ENCODE measurements around the gene HOXD8.

The HOXD8 gene

GRCh38 chr2:176162911-176163671, 33.6 kb downstream of the HOXD8 start:
- CTCF ChIA-PET = interaction anchor here (0.8 to 16.2 kb wide), 8 partner anchors 11 to 489 kb away, joined by 3 to 190 read pairs (median 12); partner anchors contain the start of gene HOXD4
- TF ChIP-seq CTCF (IDR thresholded peaks at IDR 0.05; ENCODE audit: insufficient read depth, low read length, missing control alignments) = no peak
- no peak for DNase-seq (ENCODE audit: low read depth, low spot score)
- H3K4me3 ChIP-seq (ENCODE audit: low read depth, low read length) = no peak overlapping the region
- POLR2A ChIA-PET = interaction anchor here (1.0 kb wide), 1 partner anchor 27 kb away, joined by 5 read pairs; no protein-coding TSS in a partner anchor

- CTCF ChIA-PET = interaction anchor here (1.4 to 6.8 kb wide), 3 partner anchors 23 to 391 kb away, joined by 3 to 50 read pairs (median 3); no protein-coding TSS in a partner anchor
- POLR2A ChIA-PET = no interaction called here
- TF ChIP-seq CTCF (IDR thresholded peaks at IDR 0.05; ENCODE audit: insufficient read depth, low read length, missing control alignments) = no peak
- no peak for DNase-seq (ENCODE audit: low read depth, low spot score)
- H3K4me3 ChIP-seq (ENCODE audit: low read depth, low read length) = no peak overlapping the region
Measured at GRCh38 chr2:176163672-176164056, 34.2 kb downstream of the HOXD8 start.

- H3K4me3 ChIP-seq (ENCODE audit: low read depth, low read length) = no peak overlapping the region
- CTCF ChIA-PET = interaction anchor here (1.1 to 1.5 kb wide), 3 partner anchors 24 to 390 kb away, joined by 3 read pairs; no protein-coding TSS in a partner anchor
- no peak for TF ChIP-seq CTCF (IDR thresholded peaks at IDR 0.05; ENCODE audit: insufficient read depth, low read length, missing control alignments)
- DNase-seq (ENCODE audit: low read depth, low spot score) = no peak
- POLR2A ChIA-PET = no interaction called here
Measured at GRCh38 chr2:176164201-176164600, 34.7 kb downstream of the HOXD8 start.

- no peak for DNase-seq (ENCODE audit: low read depth, low spot score)
- no peak overlapping the region for H3K4me3 ChIP-seq (ENCODE audit: low read depth, low read length)
- no peak for TF ChIP-seq CTCF (IDR thresholded peaks at IDR 0.05; ENCODE audit: insufficient read depth, low read length, missing control alignments)
- POLR2A ChIA-PET = no interaction called here
- CTCF ChIA-PET = interaction anchor here (0.6 to 3.2 kb wide), 5 partner anchors 24 to 390 kb away, joined by 3 to 9 read pairs (median 3); no protein-coding TSS in a partner anchor
Measured at GRCh38 chr2:176164611-176165369, 35.3 kb downstream of the HOXD8 start.

- POLR2A ChIA-PET = no interaction called here
- CTCF ChIA-PET = interaction anchor here (1.1 to 3.7 kb wide), 4 partner anchors 25 to 474 kb away, joined by 3 to 18 read pairs (median 6); no protein-coding TSS in a partner anchor
- DNase-seq (ENCODE audit: low read depth, low spot score) = no peak
- TF ChIP-seq CTCF (IDR thresholded peaks at IDR 0.05; ENCODE audit: insufficient read depth, low read length, missing control alignments) = no peak
- H3K4me3 ChIP-seq (ENCODE audit: low read depth, low read length) = no peak overlapping the region
Measured at GRCh38 chr2:176165370-176166050, 36.0 kb downstream of the HOXD8 start.

All from AG04449 (cell line).